PC-9 (cell line): ENCODE measurements around the gene GNG4. TPM values are rescaled to one million over a fixed set of nuclear protein-coding genes. Genes with fewer than 3 reads are reported as not detected.
A peak's percentile ranks its signal among the peaks of the same experiment; 100 is the strongest.

ENCODE experiments used
- BruUV-seq: library from RNA; stranded (reverse); fragments of 400-500 nt; replicated peaks from 2 replicates; lab custom pipeline; 2021; lab: Mats Ljungman, UMichigan
- CTCF ChIA-PET: fragments of 300-600 bp; sonication (Branson Sonifier 250); formaldehyde crosslinking; loops from one replicate; lab custom pipeline; 2022; ENCODE audit warnings: antibody characterized with exemption; lab: Charles Lee
- POLR2A ChIA-PET: fragments of 300-600 bp; sonication (Branson Sonifier 250); formaldehyde crosslinking; loops from one replicate; lab custom pipeline; 2022; ENCODE audit warnings: antibody characterized with exemption; ENCODE audit not compliant: unreplicated experiment; lab: Charles Lee
- DNase-seq, 2 experiments: peaks; one replicate each; pipeline versions ENCODE4 v3.0.0 to v3.0.0-alpha.2; 2015 to 2022; ENCODE audit warnings: mixed read lengths in 1 of 2
- H2AFZ ChIP-seq: fragments of 200-600 bp; sonication (generic); 2 replicates; pipeline ENCODE4 v1.8.1; 2017; ENCODE audit warnings: antibody characterized with exemption
- H3F3A ChIP-seq: fragments of 200-600 bp; sonication (generic); 2 replicates; pipeline ENCODE4 v1.8.1; 2017; ENCODE audit warnings: antibody characterized with exemption, mild to moderate bottlenecking, low read depth; ENCODE audit not compliant: insufficient read depth
- H3K27ac ChIP-seq: fragments of 200-600 bp; sonication (generic); 2 replicates; pipeline ENCODE4 v1.6.1; 2016; ENCODE audit warnings: mixed run types
- H3K27me3 ChIP-seq: fragments of 200-600 bp; sonication (generic); 2 replicates; pipeline ENCODE4 v1.6.1; 2016; ENCODE audit warnings: low read depth, mixed run types; ENCODE audit not compliant: insufficient read depth
- H3K36me3 ChIP-seq: fragments of 200-600 bp; sonication (generic); 2 replicates; pipeline ENCODE4 v1.6.1; 2016; ENCODE audit warnings: low read depth, mixed run types
- H3K4me1 ChIP-seq: fragments of 200-600 bp; sonication (generic); replicated peaks from 2 replicates; pipeline ENCODE4 v1.6.1; 2016; ENCODE audit warnings: mixed run types; ENCODE audit not compliant: insufficient read depth
- H3K4me2 ChIP-seq: fragments of 200-600 bp; sonication (generic); 2 replicates; pipeline ENCODE4 v1.6.1; 2017; ENCODE audit warnings: mixed run types
- H3K4me3 ChIP-seq: fragments of 200-600 bp; sonication (generic); 2 replicates; pipeline ENCODE4 v1.6.1; 2016; ENCODE audit warnings: mixed run types
- H3K79me2 ChIP-seq: fragments of 200-600 bp; sonication (generic); 2 replicates; pipeline ENCODE4 v1.6.1; 2017; ENCODE audit warnings: low read depth, mixed run types
- H3K9me2 ChIP-seq: fragments of 200-600 bp; sonication (generic); 2 replicates; pipeline ENCODE4 v1.8.1; 2017; ENCODE audit warnings: mild to moderate bottlenecking; ENCODE audit not compliant: insufficient read depth
- H3K9me3 ChIP-seq: fragments of 200-600 bp; sonication (generic); 2 replicates; pipeline ENCODE4 v1.8.1; 2016; ENCODE audit warnings: low read depth; ENCODE audit not compliant: insufficient read depth
- H4K20me1 ChIP-seq: fragments of 200-600 bp; sonication (generic); 2 replicates; pipeline ENCODE4 v1.8.1; 2017; ENCODE audit not compliant: insufficient read depth
- EZH2 ChIP-seq: fragments of 200-600 bp; sonication (generic); IDR thresholded peaks from 2 replicates; pipeline ENCODE4 v1.8.0; 2017; ENCODE audit warnings: antibody characterized with exemption, low read depth
- intact Hi-C: fragments of 100-400 bp; cut with micrococcal nuclease; formaldehyde crosslinking; loops from one replicate; pipeline ENCODE4 v1.10.0; 2022; ENCODE audit not compliant: unreplicated experiment
- total RNA-seq: library from RNA; stranded (reverse); gene quantifications from 2 replicates; pipeline ENCODE4 v1.2.3, GENCODE V29; 2021
- TF ChIP-seq, protein P1 (sequence below): fragments of 200-600 bp; sonication (generic); conservative IDR thresholded peaks from 2 replicates; pipeline ENCODE4 v1.6.1; 2017; ENCODE audit warnings: mixed run types, antibody characterized with exemption, mild to moderate bottlenecking, moderate library complexity

The GNG4 gene
- total RNA-seq, 1 experiment from 2014 or later: 16.3 TPM

GRCh38 chr1:235608278-235608677, 41.3 kb downstream of the GNG4 start:
- Histone ChIP-seq H3K36me3 (no peaks in the 10 kb centered on the region), H3K27ac (no peak overlapping the region), H2AFZ (no peak overlapping the region), H4K20me1 (no peaks in the 10 kb centered on the region), H3K9me2 (no peaks in the 10 kb centered on the region), H3K79me2 (no peaks in the 10 kb centered on the region), H3K4me2 (no peak overlapping the region), H3K4me3 (no peak overlapping the region), H3F3A (no peaks in the 10 kb centered on the region), H3K4me1 (no peaks in the 10 kb centered on the region), H3K9me3 (no peaks in the 10 kb centered on the region), H3K27me3 (no peaks in the 10 kb centered on the region)
- intact Hi-C loops: no loop called here
- no peak for DNase-seq
- no TSS peak for BruUV-seq
- TF ChIP-seq, protein P1, sequence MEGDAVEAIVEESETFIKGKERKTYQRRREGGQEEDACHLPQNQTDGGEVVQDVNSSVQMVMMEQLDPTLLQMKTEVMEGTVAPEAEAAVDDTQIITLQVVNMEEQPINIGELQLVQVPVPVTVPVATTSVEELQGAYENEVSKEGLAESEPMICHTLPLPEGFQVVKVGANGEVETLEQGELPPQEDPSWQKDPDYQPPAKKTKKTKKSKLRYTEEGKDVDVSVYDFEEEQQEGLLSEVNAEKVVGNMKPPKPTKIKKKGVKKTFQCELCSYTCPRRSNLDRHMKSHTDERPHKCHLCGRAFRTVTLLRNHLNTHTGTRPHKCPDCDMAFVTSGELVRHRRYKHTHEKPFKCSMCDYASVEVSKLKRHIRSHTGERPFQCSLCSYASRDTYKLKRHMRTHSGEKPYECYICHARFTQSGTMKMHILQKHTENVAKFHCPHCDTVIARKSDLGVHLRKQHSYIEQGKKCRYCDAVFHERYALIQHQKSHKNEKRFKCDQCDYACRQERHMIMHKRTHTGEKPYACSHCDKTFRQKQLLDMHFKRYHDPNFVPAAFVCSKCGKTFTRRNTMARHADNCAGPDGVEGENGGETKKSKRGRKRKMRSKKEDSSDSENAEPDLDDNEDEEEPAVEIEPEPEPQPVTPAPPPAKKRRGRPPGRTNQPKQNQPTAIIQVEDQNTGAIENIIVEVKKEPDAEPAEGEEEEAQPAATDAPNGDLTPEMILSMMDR: no peak
- no peak for TF ChIP-seq EZH2
- ChIA-PET POLR2A (no interaction called here), CTCF (no interaction called here)

DNA sequence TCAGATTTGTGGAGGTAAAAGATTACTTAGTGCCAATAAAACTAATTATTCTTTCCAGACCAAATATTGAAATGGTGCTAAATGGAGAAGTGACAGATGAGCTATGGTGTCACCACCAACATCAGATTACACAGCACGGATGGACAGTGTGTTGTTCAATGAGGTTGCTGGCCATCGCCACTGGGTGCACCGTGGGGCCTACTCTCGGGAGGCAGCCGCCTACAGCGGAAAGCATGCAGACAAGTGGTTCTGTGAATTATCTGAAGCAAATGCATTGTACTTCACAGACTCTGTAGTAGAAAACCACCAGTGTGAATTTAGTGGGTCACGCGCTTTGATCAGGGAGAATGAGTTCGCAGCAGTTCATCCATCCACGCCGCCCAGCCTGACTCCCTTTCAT, 42.3 kb downstream of the GNG4 start:
- Histone ChIP-seq H3K27ac (no peak overlapping the region), H3K4me1 (no peaks in the 10 kb centered on the region), H3F3A (no peaks in the 10 kb centered on the region), H3K4me3 (no peak overlapping the region), H3K79me2 (no peaks in the 10 kb centered on the region), H3K9me3 (no peaks in the 10 kb centered on the region), H3K27me3 (no peaks in the 10 kb centered on the region), H2AFZ (no peak overlapping the region), H3K9me2 (no peaks in the 10 kb centered on the region), H4K20me1 (no peaks in the 10 kb centered on the region), H3K36me3 (no peaks in the 10 kb centered on the region), H3K4me2 (no peak overlapping the region)
- no peak for TF ChIP-seq EZH2
- TF ChIP-seq, protein P1: no peak
- CTCF ChIA-PET: no interaction called here
- intact Hi-C loops: no loop called here
- POLR2A ChIA-PET: no interaction called here
- no TSS peak for BruUV-seq
- no peak for DNase-seq

- H3F3A ChIP-seq: no peaks in the 10 kb centered on the region
- H3K27me3 ChIP-seq: no peaks in the 10 kb centered on the region
- no TSS peak for BruUV-seq
- no peaks in the 10 kb centered on the region for H3K9me3 ChIP-seq
- no peaks in the 10 kb centered on the region for H3K9me2 ChIP-seq
- no peak overlapping the region for H2AFZ ChIP-seq
- no peak for TF ChIP-seq EZH2
- TF ChIP-seq, protein P1: peak; percentile 62
- DNase-seq: no peak
- intact Hi-C loops: no loop called here
- H3K36me3 ChIP-seq: no peaks in the 10 kb centered on the region
- H4K20me1 ChIP-seq: no peaks in the 10 kb centered on the region
- no peak overlapping the region for H3K4me3 ChIP-seq
- no peak overlapping the region for H3K27ac ChIP-seq
- no peaks in the 10 kb centered on the region for H3K79me2 ChIP-seq
- CTCF ChIA-PET: interaction anchor here (0.6 kb wide), 2 partner anchors 41 to 152 kb away, joined by 3 to 5 read pairs; no protein-coding TSS in a partner anchor
- H3K4me1 ChIP-seq: no peaks in the 10 kb centered on the region
- no peak overlapping the region for H3K4me2 ChIP-seq
- POLR2A ChIA-PET: no interaction called here
Measured at GRCh38 chr1:235601104-235601503, 48.5 kb downstream of the GNG4 start.
